Medulla oblongata (tissue), 1 donor: ENCODE data around the gene SUGCT.
A peak's percentile ranks its signal among the peaks of the same experiment; 100 is the strongest.

Source experiments
- DNase-seq: peaks from one replicate; pipeline ENCODE4 v3.0.0-alpha.2; 2015; ENCODE audit errors: extremely low spot score

The SUGCT gene

DNA sequence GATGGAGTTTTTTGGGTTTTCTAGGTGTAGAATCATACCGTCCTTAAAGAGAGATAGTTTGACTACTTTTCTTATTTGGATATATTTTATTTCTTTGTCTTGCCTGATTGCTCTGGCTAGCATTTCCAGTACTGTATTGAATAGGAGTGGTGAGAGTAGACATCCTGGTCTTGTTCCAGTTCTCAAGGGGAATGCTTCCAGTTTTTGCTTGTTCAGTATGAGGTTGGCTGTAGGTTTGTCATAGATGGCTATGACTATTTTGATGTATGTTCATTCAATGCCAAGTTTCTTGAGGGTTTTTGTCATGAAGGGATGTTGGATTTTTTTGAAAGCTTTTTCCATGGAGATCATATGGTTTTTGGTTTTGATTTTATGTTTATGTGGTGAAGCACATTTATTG is 676.9 kb downstream of the SUGCT start:
- no peak for DNase-seq

GRCh38 chr7:40815022-40815421 is 680.2 kb downstream of the SUGCT start:
- no peak for DNase-seq

- DNase-seq = no peak
These were observed 680.7 kb downstream of the SUGCT start for GRCh38 chr7:40815512-40815911.

DNA sequence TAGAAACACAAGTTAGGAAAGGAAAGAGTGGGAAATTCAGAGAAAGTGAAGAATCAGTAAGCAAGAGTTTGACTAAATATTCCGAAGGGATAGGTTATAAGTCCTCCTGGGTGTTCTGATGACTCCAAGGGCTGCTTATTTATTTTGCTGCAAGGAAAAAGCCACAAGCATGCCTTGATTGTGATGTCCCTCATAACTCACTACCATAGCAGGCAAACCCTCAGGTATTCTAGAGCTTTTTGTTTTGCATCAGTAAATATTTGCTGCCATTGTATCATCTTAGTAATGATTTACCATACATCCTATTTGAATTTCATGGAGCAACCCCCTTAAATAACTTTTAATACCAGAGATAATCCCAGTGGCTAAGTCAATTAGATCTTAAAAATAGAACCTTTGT is 688.1 kb downstream of the SUGCT start:
- no peak for DNase-seq

- DNase-seq = no peak
These were observed 689.7 kb downstream of the SUGCT start for GRCh38 chr7:40824461-40824860.

DNA sequence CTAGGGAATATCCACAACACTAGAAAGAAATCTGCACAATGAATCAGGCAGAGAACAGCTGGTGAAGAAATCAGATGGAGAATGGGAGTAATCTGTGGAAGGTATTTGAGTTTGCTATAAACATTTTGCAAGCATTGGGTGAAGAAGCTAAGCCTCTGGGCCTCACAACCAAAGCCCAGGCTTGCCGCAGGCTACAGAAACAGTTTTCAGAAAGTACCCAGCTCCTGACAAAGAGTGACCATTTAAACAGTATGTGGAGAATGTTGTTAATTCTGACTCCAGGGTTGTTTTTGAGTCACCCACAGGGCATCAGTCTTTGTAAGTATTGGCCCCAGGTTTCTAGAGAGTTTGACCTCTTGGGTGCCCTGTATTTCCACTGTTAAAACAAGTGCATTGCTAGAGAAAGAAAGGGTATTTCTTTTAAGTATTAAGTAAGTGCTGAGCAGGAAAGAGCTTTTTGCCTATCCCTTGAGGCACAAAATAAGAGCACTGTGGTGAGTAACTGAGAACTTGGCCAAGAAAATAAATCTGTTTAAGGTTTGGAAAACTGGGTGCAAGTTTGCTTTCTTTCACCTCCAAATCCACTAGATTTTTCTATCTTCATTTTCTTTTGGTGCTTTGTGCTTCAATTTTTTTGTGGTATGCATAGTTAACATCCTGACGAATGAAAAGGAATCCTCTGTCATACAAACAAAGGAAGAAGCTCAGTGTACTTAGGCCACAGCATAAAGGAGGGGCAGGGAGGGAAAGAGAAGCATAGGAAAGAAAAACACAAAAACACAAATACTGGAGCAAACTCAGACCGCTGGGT is 691.8 kb downstream of the SUGCT start:
- DNase-seq = no peak

DNA sequence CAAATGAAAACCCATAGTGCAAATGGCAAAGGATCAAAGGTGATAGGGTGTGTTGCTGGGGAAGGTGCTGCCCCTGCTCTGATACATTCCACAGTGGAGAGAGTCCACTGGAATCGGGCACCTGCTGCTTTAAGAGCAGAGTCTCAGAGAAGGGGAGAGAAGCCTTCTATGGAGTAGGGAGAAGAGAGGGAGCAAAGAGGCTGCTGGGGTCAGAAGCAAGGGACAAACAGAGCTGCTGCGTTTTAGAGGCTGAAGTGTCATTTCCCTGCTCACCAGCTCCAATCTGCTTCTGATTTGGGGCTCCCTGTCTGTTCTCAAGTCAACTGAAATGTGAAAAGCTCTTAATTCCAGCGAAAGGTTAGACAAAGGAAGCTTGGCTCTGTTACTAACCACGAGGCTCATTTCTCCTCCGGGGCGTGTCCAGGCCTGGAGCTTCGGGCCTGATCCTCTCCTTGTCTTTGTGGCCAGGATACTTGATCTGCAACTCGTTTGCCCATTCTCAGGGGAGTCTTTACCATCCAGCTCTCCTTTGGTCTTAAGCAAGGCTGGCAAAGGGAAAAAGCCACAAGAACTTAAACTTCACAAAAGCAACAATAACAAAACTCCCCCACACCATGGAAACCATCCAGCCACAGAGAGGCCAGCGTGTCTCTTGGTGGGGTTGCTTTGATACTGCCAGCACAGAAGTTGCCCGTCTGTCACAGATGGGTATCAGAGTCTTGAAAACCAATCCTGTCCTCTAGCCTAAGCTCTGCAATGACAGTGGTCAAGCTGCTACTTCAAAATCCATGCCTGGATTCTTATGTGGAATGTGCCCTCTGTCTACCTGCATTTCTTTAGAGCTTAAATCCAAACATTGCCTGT is 692.6 kb downstream of the SUGCT start:
- no peak for DNase-seq

- DNase-seq = peak; percentile 65
These were observed 694.1 kb downstream of the SUGCT start for GRCh38 chr7:40828686-40829600.

DNA sequence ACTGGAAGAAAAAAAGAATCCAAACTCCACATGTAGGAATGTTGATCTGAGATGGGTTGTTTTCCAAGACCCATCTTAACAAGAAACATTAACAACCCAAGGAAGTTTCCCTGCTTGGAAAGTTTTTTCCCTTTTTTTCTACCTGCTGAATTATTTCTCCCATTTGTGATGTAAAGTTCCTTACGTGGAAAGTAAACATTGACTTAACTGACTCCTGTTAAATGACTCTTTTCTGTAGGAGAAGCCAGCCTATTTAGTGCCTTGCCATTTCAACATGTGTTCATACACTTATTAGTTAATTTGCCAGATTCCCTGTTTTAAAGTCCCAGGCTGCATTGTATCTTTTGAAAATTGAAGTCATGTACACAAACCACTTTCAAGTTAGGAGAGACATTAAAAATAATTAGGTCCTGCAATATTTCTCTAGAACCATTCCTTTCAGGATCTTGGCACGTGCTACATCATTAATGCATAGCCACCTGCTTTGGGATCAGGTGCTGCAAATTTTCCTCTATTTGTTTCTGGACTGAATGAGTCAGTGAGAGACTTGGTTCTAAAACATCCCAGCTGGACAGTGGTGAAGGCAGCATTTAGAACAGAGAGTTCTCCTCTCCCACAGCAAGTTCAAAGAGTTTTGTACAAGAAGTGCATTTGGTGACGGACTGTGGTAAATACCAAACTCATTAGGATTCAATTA is 698.5 kb downstream of the SUGCT start:
- DNase-seq = no peak

- DNase-seq = no peak
These were observed 699.1 kb downstream of the SUGCT start for GRCh38 chr7:40833888-40834234.

DNA sequence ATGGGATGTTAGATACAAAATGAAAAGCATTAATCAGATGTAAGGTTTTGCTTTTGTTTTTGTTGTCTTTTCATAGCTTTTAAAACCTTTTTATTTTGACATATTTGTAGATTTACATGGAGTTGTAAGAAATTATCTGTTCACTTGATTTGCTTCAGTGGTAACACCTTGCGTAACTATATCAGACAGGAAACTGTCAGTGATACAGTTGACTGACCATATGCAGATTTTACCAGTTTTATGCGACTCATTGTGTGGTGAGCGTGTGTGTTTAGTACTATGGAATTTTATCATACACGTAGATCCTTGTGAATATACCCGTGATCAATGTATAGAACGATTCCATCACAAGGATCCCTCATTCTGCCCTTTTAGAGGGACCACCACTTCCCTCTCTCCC is 701.4 kb downstream of the SUGCT start:
- no peak for DNase-seq

DNA sequence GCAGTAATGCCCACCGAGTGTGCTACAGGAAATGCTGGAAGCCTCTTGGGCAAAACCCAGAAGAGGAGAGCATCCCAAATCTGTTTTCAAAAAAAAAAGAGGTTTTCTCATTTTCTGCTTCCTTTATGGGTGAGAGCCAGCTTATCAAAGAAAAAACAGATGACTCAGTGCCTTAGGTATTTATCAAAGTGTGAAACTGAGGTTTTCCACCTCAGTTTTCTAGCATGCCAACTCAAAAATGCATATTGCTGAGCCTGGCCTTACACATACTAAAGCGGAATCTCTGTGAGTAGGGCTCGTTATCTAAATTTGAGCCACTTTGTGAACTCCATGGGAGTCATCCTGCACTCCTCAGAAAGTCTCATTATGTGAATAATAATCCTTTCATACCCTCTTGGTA is 705.1 kb downstream of the SUGCT start:
- no peak for DNase-seq

DNA sequence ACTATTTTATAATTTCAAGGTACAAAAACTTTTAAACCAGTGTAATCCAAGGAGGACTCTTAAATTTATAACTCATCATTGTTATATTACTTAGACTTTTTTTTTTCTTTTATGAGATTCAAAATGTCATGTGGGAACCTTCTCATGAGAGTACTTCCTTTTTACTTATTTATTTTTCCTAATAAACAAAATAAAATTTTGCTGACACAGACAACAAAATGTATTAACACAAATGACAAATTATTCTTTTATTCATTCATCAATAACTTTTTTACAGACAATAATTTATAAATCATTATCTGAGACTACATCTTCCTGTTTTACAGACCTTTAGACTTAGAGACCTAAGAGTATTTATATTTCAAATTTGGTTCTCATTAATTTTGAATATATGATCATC is 706.2 kb downstream of the SUGCT start:
- DNase-seq = no peak

DNA sequence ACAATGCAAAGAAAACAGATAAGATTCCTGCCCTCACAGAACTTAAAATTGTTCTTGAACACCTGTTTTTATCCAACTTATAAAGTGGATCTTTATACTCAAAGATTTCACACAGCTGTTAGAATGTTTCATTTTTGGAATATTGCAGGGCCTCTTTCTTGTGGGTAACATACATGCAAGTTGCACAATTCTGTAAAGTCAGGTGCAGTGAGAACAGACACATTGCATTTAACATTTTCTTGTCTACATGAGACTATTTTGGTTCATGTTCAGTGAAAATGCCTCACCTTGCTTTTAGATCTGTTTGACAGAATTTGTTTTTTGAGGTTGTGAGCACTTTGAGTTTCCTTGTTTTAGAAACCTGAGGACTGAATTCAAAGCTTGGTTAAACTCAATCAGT is 707.8 kb downstream of the SUGCT start:
- no peak for DNase-seq

GRCh38 chr7:40843338-40843985 is 708.7 kb downstream of the SUGCT start:
- DNase-seq = no peak

DNA sequence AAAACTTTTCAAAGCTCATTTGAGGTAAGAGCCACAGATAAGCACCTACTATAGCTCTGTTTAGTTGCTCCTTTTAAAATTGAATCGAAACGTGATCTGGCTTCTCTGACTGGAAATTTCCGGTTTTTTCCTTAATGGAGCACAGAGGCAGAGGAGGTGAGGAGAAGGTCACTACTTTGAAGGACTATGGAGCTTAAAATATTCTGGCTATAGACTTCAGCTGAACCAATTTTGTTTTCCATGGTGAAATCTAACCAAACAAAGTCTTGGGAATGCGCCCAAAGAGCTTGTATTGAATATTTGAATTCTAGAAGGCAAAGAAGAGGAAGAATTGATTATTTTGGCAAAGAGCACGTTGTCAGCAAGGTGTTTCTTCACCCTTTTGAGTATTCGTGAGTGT is 711.1 kb downstream of the SUGCT start:
- no peak for DNase-seq

GRCh38 chr7:40847921-40848320 is 713.1 kb downstream of the SUGCT start:
- no peak for DNase-seq

DNA sequence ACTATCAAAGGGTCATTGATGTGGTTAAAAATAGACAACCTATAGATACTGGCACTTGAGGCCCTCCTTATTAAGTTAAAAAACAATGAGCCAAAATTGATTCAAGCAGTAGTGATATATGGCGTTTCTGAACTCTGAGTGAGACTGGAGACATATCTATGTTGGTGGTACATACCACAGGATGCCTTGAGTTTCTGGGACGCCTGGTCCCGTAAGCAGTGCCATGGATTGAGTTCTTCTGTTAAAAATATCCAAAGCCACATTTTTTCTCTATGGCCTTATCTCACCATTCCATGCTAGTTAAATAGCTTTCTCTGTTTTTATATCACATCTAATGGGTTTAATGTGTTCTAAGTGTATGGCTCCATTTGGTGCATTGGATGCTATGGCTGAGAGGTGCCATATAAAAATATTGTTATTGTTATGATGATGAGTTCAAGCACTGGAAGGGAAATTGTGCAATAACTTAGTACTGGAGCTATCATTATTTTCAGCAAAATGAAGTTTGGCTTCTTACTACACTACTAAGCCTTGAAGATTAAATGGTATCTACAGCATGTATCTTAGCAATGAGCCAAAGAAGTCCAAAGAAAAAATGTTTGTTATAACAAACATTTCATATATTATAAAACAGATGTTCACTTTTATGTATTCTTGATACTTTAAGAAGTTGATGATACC is 713.9 kb downstream of the SUGCT start:
- no peak for DNase-seq

DNA sequence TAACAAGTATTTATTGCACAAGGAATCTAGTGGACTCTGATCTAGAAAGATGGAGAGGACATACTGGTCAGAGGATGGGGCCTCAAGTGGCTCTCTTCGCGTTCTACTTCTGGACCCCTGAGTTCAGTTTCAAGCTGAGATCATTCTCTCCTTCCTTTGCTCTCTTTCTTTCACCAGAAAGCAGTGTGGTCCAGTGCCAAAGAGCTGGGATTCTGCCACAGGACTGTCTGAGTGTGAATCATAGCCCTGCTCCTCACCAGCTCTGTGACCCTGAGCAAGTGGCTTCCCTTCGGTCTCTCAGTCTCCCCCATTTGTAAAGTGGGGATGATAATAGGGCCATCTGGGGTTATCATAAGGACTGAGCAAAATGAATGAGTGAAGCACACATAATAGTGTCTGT is 715.2 kb downstream of the SUGCT start:
- peak; percentile 43 for DNase-seq

DNA sequence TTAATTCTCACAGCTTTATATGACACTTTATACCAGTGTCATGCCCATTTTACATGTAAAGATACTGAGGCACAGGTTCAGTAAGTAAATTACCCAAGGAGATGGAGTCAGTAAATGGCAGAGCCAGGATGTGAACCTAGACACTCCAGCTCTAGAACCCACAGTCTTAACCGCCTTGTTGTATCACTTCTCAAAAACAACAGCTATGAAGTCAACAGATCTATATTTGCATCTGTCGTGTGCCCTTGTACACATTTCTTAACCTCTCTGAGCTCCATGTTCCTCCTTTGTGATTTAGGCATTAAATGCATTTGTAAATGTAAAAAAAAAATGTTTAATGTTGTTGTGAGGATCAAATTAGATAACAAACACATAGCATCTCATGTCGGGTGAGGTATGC is 716.2 kb downstream of the SUGCT start:
- DNase-seq = no peak
